GM19455 (cell line): ENCODE results near the gene FAM20C.
"Not testable (repeated sequence)": the region's sequence is repeated elsewhere in the genome, so short reads cannot be mapped to it uniquely, and the experiment has no call there.

Source experiments
- ATAC-seq: cut with Tn5 transposase; IDR thresholded peaks from one replicate; pipeline ENCODE4 v1.9.1; 2021; ENCODE audit not compliant: unreplicated experiment

Gene FAM20C

DNA sequence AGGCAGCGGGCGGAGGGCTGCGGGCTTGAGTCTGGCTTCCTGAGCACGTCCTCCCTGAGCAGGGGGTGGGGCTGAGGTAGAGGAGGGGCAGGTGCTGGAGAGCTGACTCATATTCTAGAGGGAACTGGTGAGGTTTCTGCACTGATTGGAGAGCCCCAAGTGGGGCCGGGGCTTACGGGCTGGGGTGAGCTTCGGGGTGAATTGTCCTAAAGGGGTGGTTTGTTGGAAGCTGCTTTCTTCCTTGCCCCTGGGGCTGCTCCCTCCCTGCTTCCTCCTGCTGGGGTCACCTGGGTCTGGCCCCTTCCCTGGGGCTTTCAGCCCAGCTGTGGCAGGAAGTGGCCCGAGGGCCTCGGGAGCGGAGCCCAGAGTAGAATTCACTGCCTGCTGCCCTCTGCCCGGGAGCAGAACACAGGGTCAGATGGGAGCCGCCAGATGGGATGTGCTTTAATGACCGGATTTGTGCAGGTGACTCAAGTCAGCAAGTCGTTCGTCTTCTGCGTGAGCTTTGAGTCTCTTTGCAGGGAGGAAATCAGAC is 48.6 kb downstream of the FAM20C start:
- no peak for ATAC-seq

DNA sequence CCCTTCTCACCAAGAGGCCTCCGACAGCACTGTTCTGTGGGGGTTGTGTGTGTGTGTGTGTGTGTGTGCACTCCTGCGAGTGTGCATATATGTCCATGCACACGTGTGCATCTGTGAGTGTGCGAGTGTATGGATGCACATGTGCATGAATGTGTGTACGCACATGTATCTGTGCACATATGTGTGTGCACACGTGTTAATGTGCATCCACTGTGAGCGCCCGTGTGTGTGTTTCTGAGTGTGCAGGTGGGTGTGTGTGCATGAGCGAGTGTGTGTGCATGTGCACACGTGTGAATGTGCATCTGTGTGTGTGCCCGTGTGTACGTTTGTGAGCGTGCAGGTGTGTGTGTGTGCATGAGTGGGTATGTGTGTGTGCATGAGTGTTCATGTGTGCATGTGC is 49.1 kb downstream of the FAM20C start:
- ATAC-seq = no peak

DNA sequence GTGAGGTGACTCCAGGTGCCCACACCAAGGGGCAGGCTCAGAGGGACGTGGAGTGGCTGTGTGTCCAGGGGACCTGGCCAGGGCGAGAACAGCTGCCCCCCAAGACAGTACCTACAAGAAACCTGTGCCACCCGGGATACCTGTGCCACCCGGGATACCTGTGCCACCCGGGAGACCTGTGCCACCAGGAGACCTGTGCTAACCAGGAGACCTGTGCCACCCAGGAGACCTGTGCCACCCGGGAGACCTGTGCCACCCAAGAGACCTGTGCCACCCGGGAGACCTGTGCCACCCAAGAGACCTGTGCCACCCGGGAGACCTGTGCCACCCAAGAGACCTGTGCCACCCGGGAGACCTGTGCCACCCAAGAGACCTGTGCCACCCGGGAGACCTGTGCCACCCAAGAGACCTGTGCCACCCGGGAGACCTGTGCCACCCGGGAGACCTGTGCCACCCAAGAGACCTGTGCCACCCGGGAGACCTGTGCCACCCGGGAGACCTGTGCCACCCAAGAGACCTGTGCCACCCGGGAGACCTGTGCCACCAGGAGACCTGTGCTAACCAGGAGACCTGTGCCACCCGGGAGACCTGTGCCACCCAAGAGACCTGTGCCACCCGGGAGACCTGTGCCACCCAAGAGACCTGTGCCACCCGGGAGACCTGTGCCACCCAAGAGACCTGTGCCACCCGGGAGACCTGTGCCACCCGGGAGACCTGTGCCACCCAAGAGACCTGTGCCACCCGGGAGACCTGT is 50.6 kb downstream of the FAM20C start:
- not testable (repeated sequence) for ATAC-seq

DNA sequence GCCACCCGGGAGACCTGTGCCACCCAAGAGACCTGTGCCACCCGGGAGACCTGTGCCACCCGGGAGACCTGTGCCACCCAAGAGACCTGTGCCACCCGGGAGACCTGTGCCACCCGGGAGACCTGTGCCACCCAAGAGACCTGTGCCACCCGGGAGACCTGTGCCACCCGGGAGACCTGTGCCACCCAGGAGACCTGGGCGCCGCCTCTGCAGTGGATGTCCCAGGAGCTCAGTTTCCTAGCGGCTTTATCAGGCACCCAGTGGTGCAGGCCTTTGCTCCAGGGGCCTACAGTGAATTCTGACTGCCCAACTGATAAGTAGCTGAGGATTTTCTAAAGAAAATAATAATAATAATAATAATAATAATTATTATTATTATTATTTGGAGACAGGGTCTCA is 51.2 kb downstream of the FAM20C start:
- ATAC-seq = not testable (repeated sequence)

DNA sequence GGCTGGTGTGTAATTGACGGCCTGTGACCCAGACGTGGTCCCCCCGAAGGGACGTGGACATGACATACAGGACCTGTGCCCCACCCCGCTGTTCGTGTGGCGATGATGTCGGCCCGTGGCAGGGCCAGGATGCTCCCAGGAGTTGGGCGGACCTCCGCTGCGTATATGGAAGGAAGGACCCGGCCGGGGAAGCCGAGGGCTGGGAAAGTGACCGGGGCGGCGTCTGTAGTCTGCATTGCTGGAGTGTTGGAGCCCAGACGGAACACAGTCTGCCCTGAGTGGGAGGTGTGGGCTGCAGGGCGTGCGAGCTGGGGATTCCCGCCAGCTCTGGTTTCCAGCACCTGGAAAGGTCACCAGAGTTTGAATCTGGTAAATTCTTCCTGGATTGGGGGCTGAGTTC is 52.6 kb downstream of the FAM20C start:
- ATAC-seq = no peak

DNA sequence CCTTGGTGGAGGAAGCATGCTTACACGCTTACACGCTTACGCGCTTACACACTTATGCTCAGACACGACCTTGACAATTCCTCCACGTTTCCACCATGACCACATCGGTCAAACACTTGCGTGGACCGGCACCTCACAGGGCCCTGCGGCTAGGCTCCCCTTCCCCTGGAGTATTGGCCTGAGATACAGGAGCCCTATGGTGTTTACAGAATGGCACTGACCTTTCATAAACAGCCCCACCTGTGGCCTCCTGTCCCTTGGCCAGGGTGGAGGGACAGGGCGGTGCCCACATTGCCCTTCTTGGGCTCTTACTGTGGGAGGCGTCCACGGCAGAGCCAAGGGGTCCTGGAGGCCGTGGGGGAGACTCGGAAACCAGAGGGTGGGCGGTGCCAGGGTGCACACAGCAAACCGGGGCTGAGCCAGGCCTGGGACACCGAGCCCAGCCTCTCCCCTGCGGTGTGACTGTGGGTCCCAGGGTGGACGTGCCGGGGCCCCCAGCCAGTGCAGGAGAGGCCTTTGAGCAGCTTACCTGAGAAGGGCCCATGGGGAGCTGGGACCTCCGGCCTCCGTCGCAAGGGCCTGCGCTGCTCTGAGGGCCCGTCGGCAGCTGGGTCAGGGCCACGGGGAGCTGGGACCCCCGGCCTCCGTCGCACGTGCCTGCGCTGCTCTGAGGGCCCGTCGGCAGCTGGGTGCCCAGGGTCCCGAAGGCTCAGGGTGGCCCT is 53.4 kb downstream of the FAM20C start:
- no peak for ATAC-seq

DNA sequence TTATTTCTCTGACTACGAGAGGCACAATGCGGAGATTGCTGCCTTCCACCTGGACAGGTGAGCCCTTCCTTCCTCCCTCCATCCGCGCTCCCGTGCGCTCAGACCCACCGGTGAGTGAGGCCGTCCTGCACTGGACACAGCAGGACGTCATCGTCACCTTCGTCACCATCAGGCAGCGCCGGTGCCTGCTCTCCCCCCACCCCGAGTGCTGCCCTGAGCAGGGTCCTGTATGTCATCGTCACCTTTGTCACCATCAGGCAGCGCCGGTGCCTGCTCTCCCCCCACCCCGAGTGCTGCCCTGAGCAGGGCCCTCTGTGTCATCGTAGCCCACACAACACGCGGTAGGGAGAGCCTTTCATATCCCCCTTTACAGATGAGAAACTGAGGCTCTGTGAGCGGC is 54.1 kb downstream of the FAM20C start:
- no peak for ATAC-seq

DNA sequence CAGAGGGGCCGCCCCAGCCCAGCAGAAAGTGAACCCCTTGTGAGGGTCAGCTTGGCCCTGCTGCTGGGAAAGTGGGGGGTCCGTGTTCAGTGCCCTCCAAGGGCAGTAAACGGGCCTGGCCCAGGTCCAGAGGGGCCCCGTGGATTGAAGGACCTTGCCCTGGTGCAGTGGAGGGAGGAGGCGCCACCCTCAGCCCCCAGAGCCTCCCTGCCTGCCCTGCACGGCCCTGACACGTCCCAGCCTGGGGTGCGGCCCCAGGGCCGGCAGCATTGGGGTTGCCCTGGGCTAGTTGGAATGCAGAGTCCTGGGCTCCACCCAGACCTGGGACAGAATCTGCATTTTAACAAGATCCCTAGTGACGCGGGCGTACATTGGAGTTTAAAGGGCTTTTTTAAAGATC is 54.8 kb downstream of the FAM20C start:
- no peak for ATAC-seq

DNA sequence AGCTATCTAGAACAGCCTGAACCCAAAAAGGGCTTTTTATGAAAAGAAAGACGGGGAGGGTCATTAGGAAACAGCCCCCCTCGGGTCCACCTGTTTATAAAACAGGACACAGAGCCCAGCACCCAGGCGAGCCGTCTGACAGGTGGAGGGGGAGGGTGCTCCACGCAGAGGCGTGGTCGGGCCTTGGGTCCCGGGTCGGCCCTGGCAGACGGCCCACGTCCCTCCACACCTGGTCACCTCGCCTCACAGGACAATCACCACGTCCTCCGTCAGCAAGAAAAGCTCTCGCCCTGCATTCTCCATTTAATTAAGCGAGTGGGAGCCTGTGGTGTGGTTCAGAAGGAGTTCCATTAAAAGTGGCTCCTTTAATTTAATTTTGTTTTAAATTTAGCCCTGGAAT is 55.3 kb downstream of the FAM20C start:
- no peak for ATAC-seq

DNA sequence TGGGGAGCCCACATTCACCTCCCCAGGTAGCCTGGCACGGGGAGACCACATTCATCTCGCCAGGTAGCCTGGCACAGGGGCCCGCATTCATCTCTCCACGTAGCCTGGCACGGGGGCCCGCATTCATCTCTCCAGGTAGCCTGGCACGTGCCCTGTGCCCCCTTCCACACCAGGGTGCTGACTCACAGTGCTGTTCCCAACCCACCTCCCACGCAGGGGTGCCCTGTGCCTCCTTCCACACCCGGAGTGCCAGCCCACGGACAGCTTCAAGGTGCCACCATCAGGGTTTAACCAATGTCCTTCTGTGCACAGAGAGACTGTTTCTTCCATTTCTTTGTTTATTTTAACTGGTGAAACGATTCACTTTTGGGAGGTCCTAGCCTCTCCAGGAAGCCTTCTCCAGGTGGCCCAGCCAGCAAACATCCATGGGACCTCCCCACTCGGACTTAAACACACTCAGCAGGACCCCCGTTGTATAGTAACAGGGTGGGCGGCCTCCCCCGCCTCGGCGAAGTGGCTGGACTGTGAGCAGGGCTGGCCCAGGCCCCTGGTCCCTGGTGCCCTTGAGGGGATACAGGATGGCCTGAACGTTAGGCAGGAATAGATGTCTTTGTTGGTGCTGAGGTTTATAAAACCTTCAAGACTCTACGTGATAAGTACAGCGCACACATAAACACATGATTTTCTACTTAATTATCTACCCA is 56.5 kb downstream of the FAM20C start:
- no peak for ATAC-seq

DNA sequence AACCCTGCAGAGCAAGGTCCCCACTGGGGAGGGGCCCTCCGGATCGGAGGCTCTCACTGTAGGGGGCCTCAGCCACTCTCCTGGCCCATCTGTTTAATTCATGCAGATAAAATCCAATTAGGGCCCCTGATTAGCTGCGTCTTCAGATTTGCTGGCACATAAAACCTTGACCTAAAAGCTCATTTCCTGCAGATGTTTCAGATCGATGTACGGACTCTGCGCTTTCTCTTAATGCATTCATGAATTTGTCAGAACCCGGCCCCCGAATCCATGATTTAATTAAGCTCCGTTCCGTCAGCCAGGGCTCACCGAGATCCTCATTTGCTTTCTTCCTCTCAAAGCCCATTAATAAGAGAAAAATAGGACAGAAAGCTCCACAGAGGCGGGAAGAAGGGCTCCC is 57.6 kb downstream of the FAM20C start:
- ATAC-seq = no peak

DNA sequence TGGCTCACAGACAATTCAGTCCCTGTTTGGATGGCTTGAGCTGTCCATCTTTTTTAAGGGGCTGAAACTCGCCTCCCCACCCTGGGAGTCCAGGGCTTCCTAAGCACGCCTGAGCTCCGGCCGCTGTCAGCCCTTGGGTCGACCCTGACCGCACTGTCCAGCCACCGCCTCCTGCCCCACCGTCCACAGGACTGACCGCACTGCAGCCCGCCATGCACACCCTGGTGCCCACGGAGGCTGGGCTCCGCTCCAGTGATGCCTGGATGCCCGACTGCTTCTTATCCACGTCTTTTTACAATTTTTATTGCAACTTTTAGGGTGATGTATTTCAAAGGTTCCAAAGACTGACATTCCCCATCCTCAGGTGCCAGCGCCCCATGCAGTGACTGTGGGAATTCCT is 58.2 kb downstream of the FAM20C start:
- no peak for ATAC-seq

DNA sequence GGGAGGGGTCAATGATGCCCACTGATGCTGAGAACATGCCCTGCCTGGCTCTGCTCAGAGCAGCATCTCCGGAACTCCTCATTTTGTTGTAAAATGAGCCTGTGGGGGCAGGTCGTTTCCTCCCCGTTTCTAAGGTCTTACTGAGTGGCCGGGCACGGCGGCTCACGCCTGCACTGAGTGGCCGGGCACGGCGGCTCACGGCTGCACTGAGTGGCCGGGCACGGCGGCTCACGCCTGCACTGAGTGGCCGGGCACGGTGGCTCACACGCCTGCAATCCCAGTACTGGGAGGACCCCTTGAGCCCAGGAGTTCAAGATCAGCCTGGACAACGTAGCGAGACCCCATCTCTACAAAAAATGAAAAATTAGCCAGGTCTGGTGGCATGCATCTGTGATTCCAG is 58.6 kb downstream of the FAM20C start:
- no peak for ATAC-seq

DNA sequence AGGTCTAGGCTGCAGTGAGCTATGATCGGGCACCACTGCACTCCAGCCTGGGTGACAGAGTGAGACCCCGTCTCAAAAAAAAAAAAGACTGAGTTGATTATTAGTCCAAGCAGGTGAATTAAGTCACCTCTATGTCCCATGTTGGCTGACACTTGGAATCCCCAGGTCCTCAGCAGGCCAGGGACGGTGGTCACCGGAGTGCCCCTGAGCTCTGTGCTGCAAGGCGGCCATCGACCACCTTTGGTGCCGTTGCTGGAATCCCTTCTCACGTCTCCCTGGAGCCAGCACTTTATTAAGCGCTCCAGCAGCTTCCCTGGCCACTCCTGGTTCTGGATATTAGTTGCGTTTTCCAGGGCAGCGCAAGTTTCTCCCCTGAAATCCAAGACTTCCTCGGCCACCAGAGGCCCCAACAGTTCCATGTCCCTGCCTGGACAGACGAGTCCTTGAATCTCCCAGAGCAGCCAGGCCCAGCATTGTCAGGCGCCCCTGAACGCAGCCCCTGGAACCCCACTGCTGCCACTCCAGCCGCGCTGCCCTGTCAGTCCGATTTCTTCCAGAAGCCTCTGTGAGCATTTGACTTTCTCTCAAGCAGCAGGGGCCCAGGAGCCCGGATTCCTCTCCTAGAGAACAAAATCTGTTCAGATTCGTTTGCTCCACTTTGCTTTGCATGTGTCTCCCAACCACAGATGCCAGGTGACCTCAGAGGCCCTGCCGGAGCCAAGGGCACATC is 59.2 kb downstream of the FAM20C start:
- no peak for ATAC-seq

DNA sequence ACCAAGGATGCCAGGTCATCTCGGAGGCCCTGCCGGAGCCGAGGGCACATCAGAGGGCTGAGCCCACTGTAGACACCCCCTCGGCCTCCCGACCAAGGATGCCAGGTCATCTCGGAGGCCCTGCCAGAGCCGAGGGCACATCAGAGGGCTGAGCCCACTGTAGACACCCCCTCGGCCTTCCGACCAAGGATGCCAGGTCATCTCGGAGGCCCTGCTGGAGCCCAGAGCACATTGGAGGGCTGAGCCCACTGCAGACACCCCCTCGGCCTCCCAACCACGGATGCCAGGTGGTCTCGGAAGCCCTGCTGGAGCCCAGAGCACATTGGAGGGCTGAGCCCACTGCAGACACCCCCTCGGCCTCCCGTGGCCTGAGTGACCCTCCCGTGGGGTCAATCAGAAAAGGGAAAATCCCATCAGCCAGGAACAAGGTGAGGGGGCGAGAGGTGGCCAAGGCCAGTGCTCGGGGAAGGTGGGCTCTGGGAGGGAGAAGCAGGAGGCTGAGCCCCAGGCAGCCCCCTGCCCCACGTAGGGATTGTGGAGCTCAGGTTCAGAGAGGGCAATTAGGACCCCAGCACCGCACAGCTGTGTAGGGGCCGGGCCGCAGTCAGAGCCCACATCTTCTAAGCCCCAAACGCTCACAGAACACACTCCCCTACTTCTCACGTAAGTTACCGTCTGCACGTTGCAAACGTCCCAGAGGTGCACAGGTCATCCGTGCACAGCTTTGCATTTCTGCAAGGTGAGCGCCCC is 60.0 kb downstream of the FAM20C start:
- ATAC-seq = no peak

DNA sequence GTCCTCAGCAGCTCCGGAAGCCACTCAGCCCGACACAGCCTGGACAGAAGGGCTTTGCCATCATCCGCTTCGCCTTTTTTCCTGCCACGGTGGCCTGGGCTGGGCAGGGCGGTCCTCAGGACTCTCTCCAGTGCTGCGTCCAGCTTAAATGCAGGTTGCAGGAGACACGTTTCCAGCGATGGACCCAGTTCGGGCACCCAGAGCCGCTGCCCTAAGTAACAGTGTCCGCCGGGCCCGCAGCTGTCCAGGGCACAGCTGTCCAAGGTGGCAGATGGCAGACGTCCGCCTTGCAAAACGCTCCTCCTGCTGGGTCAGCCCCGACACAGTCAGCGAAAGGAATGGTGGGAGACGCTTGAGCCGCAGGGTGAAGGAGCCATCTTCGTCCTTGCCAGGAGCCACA is 60.6 kb downstream of the FAM20C start:
- no peak for ATAC-seq

DNA sequence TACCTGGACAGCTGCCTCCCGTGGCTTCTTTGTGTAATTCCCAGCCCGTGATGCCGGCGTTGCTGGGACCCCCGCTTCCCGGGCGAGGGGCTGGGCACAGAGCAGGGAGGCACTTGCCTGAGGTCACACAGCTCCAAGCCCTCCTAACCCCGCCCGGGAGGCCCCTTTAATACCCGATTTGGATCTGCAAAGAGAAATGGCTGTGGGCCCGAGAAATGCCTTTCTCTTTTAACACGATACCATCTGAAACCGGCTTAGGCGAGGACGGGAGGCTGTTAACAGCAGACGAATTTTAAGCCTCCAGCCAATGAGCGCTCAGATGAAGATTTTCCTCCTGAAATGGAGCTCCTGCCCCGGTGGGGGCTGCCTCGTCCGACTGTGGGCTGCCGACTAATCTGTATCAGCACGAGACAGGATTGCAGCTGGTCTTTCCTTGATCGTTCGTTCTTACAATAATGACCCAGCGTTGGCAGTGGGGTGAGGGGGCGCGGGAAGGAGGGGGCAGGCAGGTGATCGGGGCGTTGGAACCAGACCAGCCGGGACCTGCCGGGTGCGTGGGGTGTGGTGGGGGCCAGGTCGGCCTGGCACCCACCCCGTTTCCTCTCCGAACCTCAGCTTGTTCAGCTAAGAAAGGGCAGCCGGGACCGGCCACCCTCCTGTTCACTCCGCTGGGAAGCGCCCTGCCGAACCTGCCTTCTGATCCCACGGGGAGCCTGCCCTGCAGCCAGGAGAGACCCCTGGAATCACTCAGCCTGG is 61.4 kb downstream of the FAM20C start:
- ATAC-seq = no peak

DNA sequence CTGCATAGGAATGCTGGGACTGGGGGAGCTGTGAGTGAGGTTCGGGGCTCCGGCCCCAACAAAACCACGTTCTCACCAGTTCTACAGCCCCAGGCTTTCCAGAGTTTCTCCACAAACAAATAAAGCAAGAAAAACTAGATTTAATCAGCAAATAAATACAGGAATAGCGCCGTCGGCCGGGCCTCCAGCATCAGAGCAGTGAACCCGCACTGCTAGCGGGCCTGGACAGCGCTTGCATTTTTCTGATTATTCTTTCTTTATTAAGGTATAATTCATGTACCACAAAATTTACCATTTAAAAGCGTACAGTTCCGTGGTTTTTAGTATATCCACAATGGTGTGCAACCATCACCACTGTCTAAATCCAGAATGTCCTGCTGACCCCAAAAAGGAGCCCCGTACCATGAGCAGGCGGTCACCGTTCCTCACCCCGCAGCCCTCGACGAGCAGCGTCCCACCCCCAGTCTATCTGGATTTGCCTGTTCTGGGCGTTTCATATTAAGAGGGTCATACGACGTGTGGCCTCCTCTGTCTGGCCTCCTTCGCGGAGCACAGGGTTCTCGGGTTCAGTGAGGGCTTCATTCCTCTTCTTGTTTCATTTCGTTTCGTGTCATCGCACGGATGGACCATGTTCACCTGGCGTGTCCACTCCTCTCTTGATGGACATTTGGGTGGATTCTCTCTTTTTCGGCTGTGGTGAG is 62.1 kb downstream of the FAM20C start:
- ATAC-seq = no peak

DNA sequence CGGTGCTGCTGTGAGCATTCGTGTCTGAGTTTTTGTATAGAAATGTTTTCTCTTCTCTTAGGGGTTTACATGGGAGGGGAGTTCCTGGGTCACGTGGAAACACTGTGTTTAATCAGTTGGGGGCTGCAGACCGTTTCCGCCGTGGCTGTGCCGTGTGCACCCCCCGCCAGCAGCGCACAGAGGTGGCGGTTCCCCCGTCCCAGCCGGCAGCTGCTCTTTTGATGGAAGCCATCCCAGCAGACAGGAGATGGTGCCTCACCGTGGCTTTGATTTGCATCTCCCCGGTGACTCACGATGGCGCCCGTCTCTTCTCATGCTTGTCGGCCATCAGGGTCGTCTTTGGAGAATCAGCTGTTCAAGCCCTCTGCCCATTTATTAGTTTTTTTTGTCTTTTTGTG is 62.7 kb downstream of the FAM20C start:
- no peak for ATAC-seq
